ENCODE data around the gene PRRT1B.

The PRRT1B gene

DNA sequence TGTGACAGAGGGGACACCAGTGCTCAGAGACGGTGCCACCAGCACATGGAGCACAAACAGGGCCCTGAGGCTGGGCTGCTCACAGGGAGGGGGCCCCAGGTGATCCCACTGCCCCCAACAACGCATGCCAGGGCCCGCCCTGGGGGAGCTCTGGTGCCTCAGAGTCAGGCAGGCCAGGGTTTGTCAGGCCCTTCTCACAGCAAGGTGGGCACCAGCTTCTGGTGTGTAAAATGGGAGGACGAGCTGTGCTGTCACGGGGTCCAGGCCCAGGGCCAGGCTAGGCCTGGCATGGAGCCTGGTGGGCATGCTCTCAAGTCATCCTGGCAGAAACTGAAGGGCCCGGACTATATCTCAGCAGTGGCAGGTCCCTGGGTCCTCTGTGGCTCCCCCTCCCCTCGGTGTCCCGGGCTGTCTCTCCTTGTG lies 34.5 kb downstream of the PRRT1B start:
- Histone ChIP-seq H3K4me3 (ENCODE audit: low read depth, low read length, poor library complexity, severe bottlenecking) (no peak overlapping the region), H3K27ac (ENCODE audit: low read depth, low read length, poor library complexity, severe bottlenecking) (no peak overlapping the region), H3K4me2 (ENCODE audit: low read length) (no peak overlapping the region), H3K9me3 (ENCODE audit: low read length) (no peaks in the 10 kb centered on the region), H3K36me3 (ENCODE audit: insufficient read depth, low read length) (peaks cover 96% of the 10 kb centered on the region), H3K27me3 (ENCODE audit: insufficient read depth, low read length) (no peaks in the 10 kb centered on the region), H3F3A (ENCODE audit: insufficient read depth, low read length) (no peaks in the 10 kb centered on the region), H4K20me1 (ENCODE audit: insufficient read depth, low read length) (no peaks in the 10 kb centered on the region), H3K4me1 (ENCODE audit: insufficient read depth, low read length, severe bottlenecking) (peaks cover 7% of the 10 kb centered on the region), H3K9ac (ENCODE audit: low read length) (no peak overlapping the region), H2AFZ (ENCODE audit: low read length) (no peak overlapping the region), H3K9me2 (ENCODE audit: low read depth, low read length) (no peaks in the 10 kb centered on the region), H3K79me2 (ENCODE audit: insufficient read depth, low read length) (no peaks in the 10 kb centered on the region)
- TF ChIP-seq EZH2 (IDR thresholded peaks at IDR 0.05; ENCODE audit: borderline replicate concordance, low read length) (no peak), CTCF (IDR thresholded peaks at IDR 0.05; ENCODE audit: low read length) (no peak)

DNA sequence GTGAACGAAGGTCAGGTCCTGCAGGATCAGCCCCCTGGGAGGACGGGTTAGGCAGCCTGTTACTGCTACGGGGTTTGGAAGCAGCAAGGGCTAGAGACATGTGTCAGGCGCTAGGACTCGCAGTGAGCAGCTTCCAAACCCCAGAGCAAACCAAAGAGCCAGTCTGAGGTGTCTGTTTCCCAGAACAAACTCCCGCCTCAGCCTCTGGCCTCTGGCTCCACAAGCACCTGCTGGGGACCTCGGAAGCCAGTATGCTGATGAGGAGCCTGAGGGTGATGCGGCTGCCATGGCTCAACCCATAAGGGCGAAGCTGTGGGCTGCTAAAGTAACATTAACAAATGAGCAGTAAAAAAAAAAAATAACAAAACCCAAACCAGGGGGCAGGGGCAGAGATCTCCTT lies 35.0 kb downstream of the PRRT1B start:
- Histone ChIP-seq H3K9me3 (ENCODE audit: low read length) (no peaks in the 10 kb centered on the region), H3K27ac (ENCODE audit: low read depth, low read length, poor library complexity, severe bottlenecking) (no peak overlapping the region), H3K27me3 (ENCODE audit: insufficient read depth, low read length) (no peaks in the 10 kb centered on the region), H3K9ac (ENCODE audit: low read length) (no peak overlapping the region), H3F3A (ENCODE audit: insufficient read depth, low read length) (no peaks in the 10 kb centered on the region), H4K20me1 (ENCODE audit: insufficient read depth, low read length) (no peaks in the 10 kb centered on the region), H3K79me2 (ENCODE audit: insufficient read depth, low read length) (no peaks in the 10 kb centered on the region), H3K9me2 (ENCODE audit: low read depth, low read length) (no peaks in the 10 kb centered on the region), H3K36me3 (ENCODE audit: insufficient read depth, low read length) (peaks cover 97% of the 10 kb centered on the region), H3K4me1 (ENCODE audit: insufficient read depth, low read length, severe bottlenecking) (peaks cover 7% of the 10 kb centered on the region), H2AFZ (ENCODE audit: low read length) (no peak overlapping the region), H3K4me3 (ENCODE audit: low read depth, low read length, poor library complexity, severe bottlenecking) (no peak overlapping the region), H3K4me2 (ENCODE audit: low read length) (no peak overlapping the region)
- TF ChIP-seq EZH2 (IDR thresholded peaks at IDR 0.05; ENCODE audit: borderline replicate concordance, low read length) (no peak), CTCF (IDR thresholded peaks at IDR 0.05; ENCODE audit: low read length) (no peak)

GRCh38 chr9:131582056-131582455 lies 36.7 kb downstream of the PRRT1B start:
- H3K9ac ChIP-seq (ENCODE audit: low read length): no peak overlapping the region

More at GRCh38 chr9:131582056-131582455, 36.7 kb downstream of the PRRT1B start:
- H3F3A ChIP-seq (ENCODE audit: insufficient read depth, low read length): no peaks in the 10 kb centered on the region
- H3K36me3 ChIP-seq (ENCODE audit: insufficient read depth, low read length): peaks cover 85% of the 10 kb centered on the region
- no peaks in the 10 kb centered on the region for H4K20me1 ChIP-seq (ENCODE audit: insufficient read depth, low read length)
- H3K4me1 ChIP-seq (ENCODE audit: insufficient read depth, low read length, severe bottlenecking): peaks cover 7% of the 10 kb centered on the region
- no peak overlapping the region for H3K4me3 ChIP-seq (ENCODE audit: low read depth, low read length, poor library complexity, severe bottlenecking)
- no peak overlapping the region for H3K4me2 ChIP-seq (ENCODE audit: low read length)
- H3K9me3 ChIP-seq (ENCODE audit: low read length): no peaks in the 10 kb centered on the region
- H3K79me2 ChIP-seq (ENCODE audit: insufficient read depth, low read length): no peaks in the 10 kb centered on the region
- no peak overlapping the region for H2AFZ ChIP-seq (ENCODE audit: low read length)
- H3K27me3 ChIP-seq (ENCODE audit: insufficient read depth, low read length): no peaks in the 10 kb centered on the region
- no peaks in the 10 kb centered on the region for H3K9me2 ChIP-seq (ENCODE audit: low read depth, low read length)
- H3K27ac ChIP-seq (ENCODE audit: low read depth, low read length, poor library complexity, severe bottlenecking): no peak overlapping the region
- no peak for TF ChIP-seq CTCF (IDR thresholded peaks at IDR 0.05; ENCODE audit: low read length)
- TF ChIP-seq EZH2 (IDR thresholded peaks at IDR 0.05; ENCODE audit: borderline replicate concordance, low read length): no peak

Data from OCI-LY1 (cell line).